Activated T-cell treated with anti-CD3 and anti-CD28 coated beads, Interleukin-2, amount 50 U/mL, for 48 hours (primary cell): ENCODE data around the gene SLMAP.

ENCODE experiments used
- DNase-seq, 2 experiments: peaks; one replicate each; pipeline ENCODE4 v3.0.0-alpha.2; 2020

Gene SLMAP

DNA sequence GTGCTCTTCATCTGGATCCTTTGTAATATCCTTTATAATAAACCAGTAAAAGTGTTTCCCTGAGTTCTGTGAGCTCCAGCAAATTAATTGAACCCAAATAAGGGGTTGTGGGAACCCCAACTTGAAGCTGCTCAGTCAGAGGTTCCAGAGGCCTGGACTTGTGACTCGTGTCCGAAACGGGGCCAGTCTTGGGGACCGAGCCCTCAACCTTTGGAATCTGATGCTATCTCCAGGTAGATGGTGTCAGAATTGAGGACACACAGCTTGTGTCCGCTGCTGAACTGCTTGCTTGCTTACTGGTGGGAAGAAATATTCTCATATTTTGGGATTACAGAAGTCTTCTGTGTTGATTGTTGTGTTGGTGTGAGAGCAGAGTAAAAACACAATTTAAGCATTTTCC lies 212.4 kb downstream of the SLMAP start:
- DNase-seq: no peak

DNA sequence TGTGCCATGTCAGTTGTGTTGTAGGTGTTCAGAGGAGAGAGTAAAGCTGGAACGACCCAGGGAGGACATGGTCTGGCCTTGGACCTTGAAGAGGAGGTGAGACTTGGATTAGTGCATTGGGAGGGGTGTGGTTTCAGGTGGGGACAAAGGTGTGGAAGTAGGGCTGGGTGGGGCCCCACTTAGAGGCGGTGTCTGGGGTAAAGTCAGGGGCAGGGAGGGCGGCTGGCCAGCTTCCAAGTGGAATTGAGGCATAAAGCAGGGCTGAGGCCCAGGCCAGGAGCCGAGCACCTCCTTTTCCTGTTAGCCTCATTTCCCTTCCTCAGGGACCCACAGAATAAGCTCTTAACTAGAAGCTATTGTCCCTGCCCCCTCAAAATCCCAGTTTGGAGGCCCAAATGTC lies 215.9 kb downstream of the SLMAP start:
- DNase-seq: no peak

DNA sequence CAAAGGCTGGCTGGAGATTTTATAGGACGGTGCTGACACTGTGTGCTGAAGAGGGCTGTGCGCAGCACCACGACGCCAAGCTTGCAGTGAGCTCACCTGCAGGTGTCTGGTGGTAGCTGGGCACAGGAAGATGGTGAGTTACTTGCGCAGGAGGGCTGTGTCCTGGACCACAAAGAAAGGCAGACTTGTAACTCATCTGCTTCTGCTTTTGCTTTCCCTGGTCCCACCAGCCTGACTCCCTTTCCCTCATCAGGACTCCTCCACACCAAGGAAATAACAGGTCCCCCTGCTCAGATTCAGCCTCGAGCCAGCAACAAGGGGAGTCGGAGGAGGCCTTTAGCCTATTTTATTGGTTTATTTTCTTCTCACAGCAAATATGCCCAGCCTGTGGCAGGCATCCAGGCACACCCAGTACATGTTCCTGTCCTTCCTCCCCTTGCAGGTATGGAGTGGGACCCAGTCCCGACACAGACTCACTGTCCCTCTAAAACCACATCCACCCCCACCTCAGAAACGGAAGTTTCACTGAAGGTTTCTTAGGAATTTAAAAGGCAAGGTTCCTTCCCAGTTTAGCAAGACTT lies 216.5 kb downstream of the SLMAP start:
- DNase-seq: no peak

DNA sequence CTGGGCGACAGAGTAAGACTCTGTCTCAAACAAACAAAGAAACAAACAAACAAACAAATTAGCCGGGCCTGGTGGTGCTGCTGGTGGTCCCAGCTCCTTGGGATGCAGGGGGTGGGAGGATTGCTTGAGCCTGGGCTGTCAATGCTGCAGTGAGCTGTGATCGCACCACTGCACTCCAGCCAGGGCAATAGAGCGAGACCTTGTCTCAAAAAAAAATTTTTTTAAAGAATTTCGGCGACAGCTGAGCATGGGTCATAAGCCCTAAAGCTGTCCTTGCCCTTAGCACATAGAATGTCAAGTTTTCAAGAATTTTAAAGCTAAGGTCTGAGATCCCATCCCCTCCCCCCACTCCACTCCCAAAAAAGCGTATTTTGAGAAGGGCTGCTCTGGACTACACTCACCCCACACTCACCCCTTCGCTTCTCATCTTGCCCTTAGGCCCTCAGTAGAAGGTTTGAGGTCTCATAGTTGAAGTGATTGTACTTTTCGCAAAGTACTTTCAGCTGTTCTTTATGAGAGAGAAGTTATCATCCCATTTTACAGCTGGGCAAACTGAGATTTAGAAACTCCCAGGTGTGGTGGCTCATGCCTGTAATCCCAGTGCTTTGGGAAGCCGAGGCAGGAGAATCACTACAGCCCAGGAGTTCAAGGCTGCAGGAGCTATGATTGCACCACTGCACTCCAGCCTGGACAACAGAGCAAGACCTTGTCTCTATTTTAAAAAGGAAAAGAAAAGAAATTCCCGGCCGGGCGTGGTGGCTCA lies 217.8 kb downstream of the SLMAP start:
- no peak for DNase-seq

DNA sequence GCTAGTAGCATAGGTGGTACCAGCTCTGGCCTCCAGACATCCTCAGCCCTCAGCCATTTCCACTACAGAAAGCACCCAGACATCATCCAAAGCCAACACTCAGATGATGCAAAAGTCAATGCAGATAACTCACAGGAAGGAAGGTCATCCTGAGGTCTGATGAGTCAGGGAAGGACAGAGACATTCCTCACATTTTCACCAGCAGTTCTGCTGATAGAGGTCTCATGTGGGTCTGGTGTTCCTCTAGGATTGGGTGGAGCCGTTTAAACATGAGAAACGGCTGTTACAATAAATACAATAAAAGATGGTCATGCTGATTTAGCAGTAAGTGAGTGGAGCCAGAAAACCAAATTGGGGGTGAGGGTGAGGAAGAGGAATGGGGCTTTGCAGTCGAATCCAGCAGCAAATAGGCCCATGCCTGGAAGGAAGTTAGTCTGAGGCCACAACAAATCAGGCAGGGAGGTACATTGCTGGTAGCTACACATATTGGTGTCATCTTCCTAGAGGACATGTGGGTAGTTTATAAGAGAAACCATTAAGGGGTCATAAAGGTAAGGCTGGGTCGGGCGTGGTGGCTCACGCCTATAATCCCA lies 218.8 kb downstream of the SLMAP start:
- no peak for DNase-seq

DNA sequence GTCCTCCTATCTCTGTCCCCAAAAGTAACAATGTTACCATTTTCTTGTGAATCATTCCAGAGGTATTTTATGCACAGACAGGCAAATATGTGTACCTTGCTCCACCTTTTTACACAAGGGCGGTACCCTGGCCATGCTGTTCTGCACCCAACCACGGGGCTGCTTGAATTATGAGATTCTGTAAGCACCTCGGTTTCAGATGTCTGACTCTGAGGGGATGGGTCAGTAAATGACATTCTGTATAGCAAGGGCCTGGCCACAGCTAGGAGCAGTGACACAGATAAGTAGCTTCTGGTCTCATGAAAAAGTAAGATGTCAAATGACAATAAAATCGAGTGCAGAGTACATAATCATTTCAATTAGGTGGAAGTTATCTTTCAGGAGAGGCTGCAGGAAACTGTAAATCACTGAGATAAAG lies 221.7 kb downstream of the SLMAP start:
- no peak for DNase-seq

DNA sequence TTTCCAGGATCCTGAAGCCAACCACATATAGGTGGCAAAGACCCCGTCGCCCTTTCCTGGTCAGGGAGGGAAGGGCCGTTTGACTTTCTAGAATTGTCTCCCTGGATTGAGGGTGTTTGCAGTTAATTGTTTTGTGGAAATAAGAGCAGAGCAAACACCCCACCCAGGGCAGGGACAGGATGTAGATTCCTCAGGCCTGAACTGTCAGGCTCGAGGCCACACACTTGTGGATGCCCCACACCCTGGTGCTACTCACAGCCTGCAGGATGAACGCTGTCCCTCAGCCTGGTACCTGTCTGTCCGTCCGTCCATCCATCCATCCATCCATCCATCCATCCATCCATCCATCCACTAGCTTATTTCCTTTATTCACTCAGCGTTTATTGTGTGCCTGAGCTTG lies 222.2 kb downstream of the SLMAP start:
- DNase-seq: no peak
